Measurements from ENCODE around the gene IZUMO2. TPM values are rescaled to one million over a fixed set of nuclear protein-coding genes. Genes with fewer than 3 reads are reported as not detected.

IZUMO2 gene
- total and polyA plus RNA-seq, 9 of the 15 experiments (the other 6 are each of a cell fraction or from before 2014, with no cell fraction given), result not detected

GRCh38 chr19:50173127-50173526 is 10.0 kb upstream of the IZUMO2 start (continued):
- TF ChIP-seq, protein P1, sequence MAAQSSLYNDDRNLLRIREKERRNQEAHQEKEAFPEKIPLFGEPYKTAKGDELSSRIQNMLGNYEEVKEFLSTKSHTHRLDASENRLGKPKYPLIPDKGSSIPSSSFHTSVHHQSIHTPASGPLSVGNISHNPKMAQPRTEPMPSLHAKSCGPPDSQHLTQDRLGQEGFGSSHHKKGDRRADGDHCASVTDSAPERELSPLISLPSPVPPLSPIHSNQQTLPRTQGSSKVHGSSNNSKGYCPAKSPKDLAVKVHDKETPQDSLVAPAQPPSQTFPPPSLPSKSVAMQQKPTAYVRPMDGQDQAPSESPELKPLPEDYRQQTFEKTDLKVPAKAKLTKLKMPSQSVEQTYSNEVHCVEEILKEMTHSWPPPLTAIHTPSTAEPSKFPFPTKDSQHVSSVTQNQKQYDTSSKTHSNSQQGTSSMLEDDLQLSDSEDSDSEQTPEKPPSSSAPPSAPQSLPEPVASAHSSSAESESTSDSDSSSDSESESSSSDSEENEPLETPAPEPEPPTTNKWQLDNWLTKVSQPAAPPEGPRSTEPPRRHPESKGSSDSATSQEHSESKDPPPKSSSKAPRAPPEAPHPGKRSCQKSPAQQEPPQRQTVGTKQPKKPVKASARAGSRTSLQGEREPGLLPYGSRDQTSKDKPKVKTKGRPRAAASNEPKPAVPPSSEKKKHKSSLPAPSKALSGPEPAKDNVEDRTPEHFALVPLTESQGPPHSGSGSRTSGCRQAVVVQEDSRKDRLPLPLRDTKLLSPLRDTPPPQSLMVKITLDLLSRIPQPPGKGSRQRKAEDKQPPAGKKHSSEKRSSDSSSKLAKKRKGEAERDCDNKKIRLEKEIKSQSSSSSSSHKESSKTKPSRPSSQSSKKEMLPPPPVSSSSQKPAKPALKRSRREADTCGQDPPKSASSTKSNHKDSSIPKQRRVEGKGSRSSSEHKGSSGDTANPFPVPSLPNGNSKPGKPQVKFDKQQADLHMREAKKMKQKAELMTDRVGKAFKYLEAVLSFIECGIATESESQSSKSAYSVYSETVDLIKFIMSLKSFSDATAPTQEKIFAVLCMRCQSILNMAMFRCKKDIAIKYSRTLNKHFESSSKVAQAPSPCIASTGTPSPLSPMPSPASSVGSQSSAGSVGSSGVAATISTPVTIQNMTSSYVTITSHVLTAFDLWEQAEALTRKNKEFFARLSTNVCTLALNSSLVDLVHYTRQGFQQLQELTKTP (IDR thresholded peaks at IDR 0.05; ENCODE audit: low read depth in 1 of 2, partially characterized antibody in 2 of 2), result peak in 1 of 2 experiments; percentile 28
- peak; percentile 46; the same call in 1 of the 2 replicates for TF ChIP-seq DPF2 (IDR thresholded peaks at IDR 0.05)
- 0 out of 4 replicates have a peak, but pooled peaks of 1 of the 2 experiments have one; percentile 19 for TF ChIP-seq ZNF318 (IDR thresholded peaks at IDR 0.05; ENCODE audit: borderline replicate concordance in 1 of 2, low read depth in 1 of 2)
- no peak for TF ChIP-seq MYBL2 (IDR thresholded peaks at IDR 0.05; ENCODE audit: low read depth)
- TF ChIP-seq MYBL2 (CRISPR knock-in tag; IDR thresholded peaks at IDR 0.05; ENCODE audit: borderline replicate concordance), result no peak
- 0 out of 2 replicates have a peak, but pooled peaks have one; percentile 42 for TF ChIP-seq MYC (IDR thresholded peaks at IDR 0.05; ENCODE audit: low read depth, low read length)
- no peak for TF ChIP-seq MYC (CRISPR knock-in tag; IDR thresholded peaks at IDR 0.05; ENCODE audit: borderline replicate concordance, low read depth)
- TF ChIP-seq EP300 (IDR thresholded peaks at IDR 0.05; ENCODE audit: low read length), result peak; percentile 18; the same call in 1 of the 2 replicates
- peak; percentile 39; the same call in 1 of the 2 replicates for TF ChIP-seq ARID1B (IDR thresholded peaks at IDR 0.05)
- peak; percentile 50; the same call in 1 of the 2 replicates for TF ChIP-seq JUND (IDR thresholded peaks at IDR 0.05; ENCODE audit: borderline replicate concordance, low read depth, low read length)
- TF ChIP-seq JUND (tag; IDR thresholded peaks at IDR 0.05; ENCODE audit: borderline replicate concordance, low read depth, low read length), result no peak; the same call in 2 of the 3 replicates
- peak in 1 of 2 experiments; percentile 82; a peak in 2 of 4 replicates for TF ChIP-seq MAZ (CRISPR knock-in tag; conservative IDR thresholded peaks at IDR 0.05 in 1 of 2, IDR thresholded peaks at IDR 0.05 in 1 of 2)
- no peak for TF ChIP-seq GATAD2B (IDR thresholded peaks at IDR 0.05; ENCODE audit: borderline replicate concordance)
